ENCODE measurements around the gene SCAI. TPM values are rescaled to one million over a fixed set of nuclear protein-coding genes. Genes with fewer than 3 reads are reported as not detected.

Gene SCAI
- total and polyA plus RNA-seq, 2 of the 4 experiments (the other 2 are of a cell fraction) = 3.6 to 14.5 TPM

DNA sequence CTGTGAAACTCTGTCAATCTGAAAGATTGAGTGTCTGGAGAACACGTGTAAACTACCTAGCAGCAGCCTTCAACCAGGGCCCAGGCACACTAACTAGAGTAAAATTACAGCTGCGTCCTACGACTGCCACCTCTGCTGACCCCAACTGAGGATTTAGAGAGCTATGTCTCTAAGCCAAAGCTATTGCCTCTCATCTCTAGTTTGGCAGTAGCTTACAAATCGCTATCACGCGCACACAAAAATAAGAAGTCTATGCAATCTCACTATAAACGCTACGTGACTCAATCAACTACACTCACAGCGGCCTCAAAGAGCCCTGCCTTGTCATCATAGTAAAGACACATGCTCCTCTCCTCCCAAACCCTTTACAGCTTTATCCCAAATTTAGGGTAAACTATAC is 37.5 kb upstream of the SCAI start:
- H3K56ac ChIP-seq (ENCODE audit: extremely low read depth, insufficient read depth, low read length) = no peak overlapping the region
- H3K79me1 ChIP-seq (ENCODE audit: low read depth in 1 of 2, low read length in 2 of 2) = peaks cover 33 to 73% of the 10 kb centered on the region in 2 experiments
- no peak overlapping the region for H3K23ac ChIP-seq (ENCODE audit: low read depth, low read length)
- H4K91ac ChIP-seq (ENCODE audit: insufficient read depth, low read depth, low read length) = no peak overlapping the region
- H3K9me1 ChIP-seq (ENCODE audit: insufficient read depth, low read length) = peaks cover 11% of the 10 kb centered on the region
- CTCF ChIA-PET = no interaction called here
- ATAC-seq (ENCODE audit: low read depth) = no peak
- in situ Hi-C loops (cut with MboI; ENCODE audit: low sequenced_read_pairs) = no loop called here
- H3K27ac ChIP-seq (ENCODE audit: insufficient read depth, low read length) = no peak overlapping the region
- no peaks in the 10 kb centered on the region; the same call in 1 of the 2 replicates for H3K36me3 ChIP-seq (ENCODE audit: control insufficient read depth, insufficient read depth, low read length)
- H2AK9ac ChIP-seq (replicated peaks; ENCODE audit: low read depth, low read length, poor library complexity) = no peak overlapping the region
- no peak overlapping the region for H3K4me2 ChIP-seq (ENCODE audit: low read depth, low read length)
- H3K14ac ChIP-seq (replicated peaks; ENCODE audit: low read depth, low read length) = no peak overlapping the region
- H3K4me3 ChIP-seq (ENCODE audit: insufficient read depth, low read depth, low read length) = no peak overlapping the region
- no peak overlapping the region for H4K5ac ChIP-seq (ENCODE audit: low read depth, low read length)
- dilution Hi-C loops (cut with HindIII; ENCODE audit: low sequenced_read_pairs, unreplicated experiment) = no loop called here
- TF ChIP-seq MXI1 (IDR thresholded peaks at IDR 0.05; ENCODE audit: borderline replicate concordance, low read depth, low read length) (no peak), RCOR1 (IDR thresholded peaks at IDR 0.05; ENCODE audit: insufficient replicate concordance, low read length) (no peak), NFE2L2 (IDR thresholded peaks at IDR 0.05; ENCODE audit: low read depth, low read length) (no peak), MAFK (IDR thresholded peaks at IDR 0.05; ENCODE audit: low read depth, low read length) (no peak), FOS (IDR thresholded peaks at IDR 0.05; ENCODE audit: low read depth, low read length) (no peak), RAD21 (IDR thresholded peaks at IDR 0.05; ENCODE audit: low read length) (no peak), POLR2A (IDR thresholded peaks at IDR 0.05; ENCODE audit: low read depth, low read length) (no peak), CEBPB (IDR thresholded peaks at IDR 0.05; ENCODE audit: low read depth, low read length) (no peak), BHLHE40 (IDR thresholded peaks at IDR 0.05; ENCODE audit: low read depth, low read length) (no peak), MAZ (IDR thresholded peaks at IDR 0.05; ENCODE audit: borderline replicate concordance, low read depth, low read length) (no peak), CHD1 (IDR thresholded peaks at IDR 0.05; ENCODE audit: low read depth, low read length) (no peak), SMC3 (IDR thresholded peaks at IDR 0.05; ENCODE audit: low read depth, low read length) (no peak), RFX5 (IDR thresholded peaks at IDR 0.05; ENCODE audit: low read depth, low read length) (no peak)
- TF ChIP-seq, protein P1, sequence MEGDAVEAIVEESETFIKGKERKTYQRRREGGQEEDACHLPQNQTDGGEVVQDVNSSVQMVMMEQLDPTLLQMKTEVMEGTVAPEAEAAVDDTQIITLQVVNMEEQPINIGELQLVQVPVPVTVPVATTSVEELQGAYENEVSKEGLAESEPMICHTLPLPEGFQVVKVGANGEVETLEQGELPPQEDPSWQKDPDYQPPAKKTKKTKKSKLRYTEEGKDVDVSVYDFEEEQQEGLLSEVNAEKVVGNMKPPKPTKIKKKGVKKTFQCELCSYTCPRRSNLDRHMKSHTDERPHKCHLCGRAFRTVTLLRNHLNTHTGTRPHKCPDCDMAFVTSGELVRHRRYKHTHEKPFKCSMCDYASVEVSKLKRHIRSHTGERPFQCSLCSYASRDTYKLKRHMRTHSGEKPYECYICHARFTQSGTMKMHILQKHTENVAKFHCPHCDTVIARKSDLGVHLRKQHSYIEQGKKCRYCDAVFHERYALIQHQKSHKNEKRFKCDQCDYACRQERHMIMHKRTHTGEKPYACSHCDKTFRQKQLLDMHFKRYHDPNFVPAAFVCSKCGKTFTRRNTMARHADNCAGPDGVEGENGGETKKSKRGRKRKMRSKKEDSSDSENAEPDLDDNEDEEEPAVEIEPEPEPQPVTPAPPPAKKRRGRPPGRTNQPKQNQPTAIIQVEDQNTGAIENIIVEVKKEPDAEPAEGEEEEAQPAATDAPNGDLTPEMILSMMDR (conservative IDR thresholded peaks at IDR 0.05; ENCODE audit: low read depth, low read length) = no peak
- TF ChIP-seq, protein P2, sequence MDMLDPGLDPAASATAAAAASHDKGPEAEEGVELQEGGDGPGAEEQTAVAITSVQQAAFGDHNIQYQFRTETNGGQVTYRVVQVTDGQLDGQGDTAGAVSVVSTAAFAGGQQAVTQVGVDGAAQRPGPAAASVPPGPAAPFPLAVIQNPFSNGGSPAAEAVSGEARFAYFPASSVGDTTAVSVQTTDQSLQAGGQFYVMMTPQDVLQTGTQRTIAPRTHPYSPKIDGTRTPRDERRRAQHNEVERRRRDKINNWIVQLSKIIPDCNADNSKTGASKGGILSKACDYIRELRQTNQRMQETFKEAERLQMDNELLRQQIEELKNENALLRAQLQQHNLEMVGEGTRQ (IDR thresholded peaks at IDR 0.05; ENCODE audit: low read depth, low read length) = no peak
- TF ChIP-seq, protein P3, sequence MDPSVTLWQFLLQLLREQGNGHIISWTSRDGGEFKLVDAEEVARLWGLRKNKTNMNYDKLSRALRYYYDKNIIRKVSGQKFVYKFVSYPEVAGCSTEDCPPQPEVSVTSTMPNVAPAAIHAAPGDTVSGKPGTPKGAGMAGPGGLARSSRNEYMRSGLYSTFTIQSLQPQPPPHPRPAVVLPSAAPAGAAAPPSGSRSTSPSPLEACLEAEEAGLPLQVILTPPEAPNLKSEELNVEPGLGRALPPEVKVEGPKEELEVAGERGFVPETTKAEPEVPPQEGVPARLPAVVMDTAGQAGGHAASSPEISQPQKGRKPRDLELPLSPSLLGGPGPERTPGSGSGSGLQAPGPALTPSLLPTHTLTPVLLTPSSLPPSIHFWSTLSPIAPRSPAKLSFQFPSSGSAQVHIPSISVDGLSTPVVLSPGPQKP (IDR thresholded peaks at IDR 0.05; ENCODE audit: borderline replicate concordance, low read depth, low read length) = no peak
- peaks cover 63% of the 10 kb centered on the region for H4K20me1 ChIP-seq (ENCODE audit: insufficient read depth, low read length)
- no peak for DNase-seq
- BruUV-seq (replicated peaks) = no TSS peak
- no peak overlapping the region for H3K4ac ChIP-seq (ENCODE audit: low read depth, low read length)
- no peak overlapping the region for H2AK5ac ChIP-seq (ENCODE audit: low read depth, low read length)
- H3K9ac ChIP-seq (ENCODE audit: low read depth, low read length) = no peak overlapping the region
- H3K27me3 ChIP-seq (ENCODE audit: control insufficient read depth, insufficient read depth, low read length) = no peaks in the 10 kb centered on the region
- H3K4me1 ChIP-seq (ENCODE audit: control insufficient read depth, insufficient read depth, low read length) = peaks cover 5% of the 10 kb centered on the region
- intact Hi-C loops (cut with micrococcal nuclease) = no loop called here
- H2BK20ac ChIP-seq (ENCODE audit: low read depth, low read length) = no peak overlapping the region
- no peak overlapping the region for H2BK15ac ChIP-seq (ENCODE audit: low read depth, low read length)
- POLR2A ChIA-PET (ENCODE audit: unreplicated experiment) = no interaction called here
- no CpG with 5 or more reads among the region's 9 CpGs for WGBS, 2 experiments (ENCODE audit: extremely low coverage in 2 of 2, insufficient read length in 1 of 2)
- no peak overlapping the region for H4K8ac ChIP-seq (ENCODE audit: low read depth in 2 of 2, low read length in 2 of 2)
- H3K9me3 ChIP-seq (ENCODE audit: control insufficient read depth, insufficient read depth, low read length) = no peaks in the 10 kb centered on the region
- no peak overlapping the region for H2BK5ac ChIP-seq (ENCODE audit: low read depth, low read length, poor library complexity, severe bottlenecking)
- no peak overlapping the region for H2AFZ ChIP-seq (replicated peaks; ENCODE audit: low read length, poor library complexity)
- H3K18ac ChIP-seq (ENCODE audit: low read depth, low read length) = no peak overlapping the region
- no peak overlapping the region for H2BK120ac ChIP-seq (ENCODE audit: low read depth, low read length)
